ENCODE data around the gene PCDHGA7.
"Not testable (repeated sequence)": the region's sequence is repeated elsewhere in the genome, so short reads cannot be mapped to it uniquely, and the experiment has no call there.

The PCDHGA7 gene

GRCh38 chr5:141402553-141403243 lies 20.2 kb downstream of the PCDHGA7 start, which contains the start of gene PCDHGA9:
PCDHGA9 (plus strand) TSS chr5:141402778; CDS start chr5:141402953, 175 bp downstream.
- DNase-seq = no peak

- DNase-seq = no peak
Observed at GRCh38 chr5:141403387-141403786, 20.8 kb downstream of the PCDHGA7 start.

- DNase-seq = not testable (repeated sequence)
Observed at GRCh38 chr5:141407790-141408505, 25.4 kb downstream of the PCDHGA7 start, which contains the start of gene PCDHGB6. PCDHGB6 (plus strand) TSS chr5:141408021; CDS start chr5:141408203, 182 bp downstream.

GRCh38 chr5:141409598-141410306 lies 27.2 kb downstream of the PCDHGA7 start:
- no peak for DNase-seq

GRCh38 chr5:141411575-141411974 lies 29.0 kb downstream of the PCDHGA7 start:
- DNase-seq = no peak

GRCh38 chr5:141412854-141413539 lies 30.5 kb downstream of the PCDHGA7 start, which contains the start of gene PCDHGA10:
PCDHGA10 (plus strand) TSS chr5:141412987; CDS start chr5:141413176, 189 bp downstream.
- DNase-seq = no peak

- no peak for DNase-seq
Observed at GRCh38 chr5:141413540-141414069, 31.1 kb downstream of the PCDHGA7 start.

- DNase-seq = not testable (repeated sequence)
Observed at GRCh38 chr5:141414548-141415274, 32.2 kb downstream of the PCDHGA7 start.

- not testable (repeated sequence) for DNase-seq
Observed at GRCh38 chr5:141415275-141415618, 32.7 kb downstream of the PCDHGA7 start.

GRCh38 chr5:141417494-141418172 lies 35.1 kb downstream of the PCDHGA7 start, which contains the start of gene PCDHGB7:
PCDHGB7 (plus strand) TSS chr5:141417677; CDS start chr5:141417860, 183 bp downstream.
- not testable (repeated sequence) for DNase-seq

- DNase-seq = no peak
Observed at GRCh38 chr5:141419074-141419880, 36.7 kb downstream of the PCDHGA7 start.

- DNase-seq = no peak
Observed at GRCh38 chr5:141420855-141421488, 38.4 kb downstream of the PCDHGA7 start, which contains the start of gene PCDHGA11. PCDHGA11 (plus strand) TSS chr5:141421051; CDS start chr5:141421228, 177 bp downstream.

GRCh38 chr5:141421489-141421855 lies 38.9 kb downstream of the PCDHGA7 start:
- DNase-seq = no peak

- DNase-seq = no peak
Observed at GRCh38 chr5:141422742-141423291, 40.3 kb downstream of the PCDHGA7 start.

GRCh38 chr5:141427783-141428426 lies 45.4 kb downstream of the PCDHGA7 start:
- DNase-seq = no peak

- no peak for DNase-seq
Observed at GRCh38 chr5:141430332-141431113, 48.0 kb downstream of the PCDHGA7 start, which contains the start of gene PCDHGA12. PCDHGA12 (plus strand) TSS chr5:141430507; CDS start chr5:141430760, 253 bp downstream.

GRCh38 chr5:141431286-141431685 lies 48.7 kb downstream of the PCDHGA7 start:
- DNase-seq = no peak

- not testable (repeated sequence) for DNase-seq
Observed at GRCh38 chr5:141432308-141432707, 49.8 kb downstream of the PCDHGA7 start.
